DND-41 (cell line): ENCODE data around the gene WNT9B.
"Not testable (repeated sequence)": the region's sequence is repeated elsewhere in the genome, so short reads cannot be mapped to it uniquely, and the experiment has no call there.

Experiments used
- ATAC-seq: fragments of 200-7000 bp; cut with Tn5 transposase; 3 replicates; pipeline ENCODE4 v1.9.1; 2021; ENCODE audit warnings: low read depth; ENCODE audit not compliant: insufficient read depth
- DNase-seq: peaks from one replicate; pipeline ENCODE4 v3.0.0-alpha.2; 2020
- H2AFZ ChIP-seq: 2 replicates; pipeline ENCODE4 v1.6.0; 2012; ENCODE audit warnings: low read depth, low read length
- H3K27ac ChIP-seq: 2 replicates; pipeline ENCODE4 v1.5.1; 2012; ENCODE audit warnings: low read length, inconsistent platforms
- H3K27me3 ChIP-seq: fragments of 200-600 bp; sonication (generic); 2 replicates; pipeline ENCODE4 v1.6.0; 2012; ENCODE audit warnings: low read length, mild to moderate bottlenecking, inconsistent platforms; ENCODE audit not compliant: insufficient read depth, poor library complexity
- H3K36me3 ChIP-seq: 2 replicates; pipeline ENCODE4 v1.5.1; 2012; ENCODE audit warnings: low read length, inconsistent platforms; ENCODE audit not compliant: insufficient read depth
- H3K4me1 ChIP-seq: 2 replicates; pipeline ENCODE4 v1.5.1; 2012; ENCODE audit warnings: mild to moderate bottlenecking, low read length; ENCODE audit not compliant: insufficient read depth
- H3K4me2 ChIP-seq: 2 replicates; pipeline ENCODE4 v1.6.0; 2012; ENCODE audit warnings: mild to moderate bottlenecking, moderate library complexity, low read length, inconsistent platforms; ENCODE audit not compliant: insufficient read depth
- H3K4me3 ChIP-seq, 2 experiments: fragments of 200-600 bp in 1 of 2; shearing (Covaris generic) in 1 of 2; 2 replicates each; pipeline ENCODE4 v1.5.1; 2012 to 2016; ENCODE audit warnings: inconsistent platforms in 2 of 2, low read length in 2 of 2, mild to moderate bottlenecking in 2 of 2, low read depth in 1 of 2, moderate library complexity in 1 of 2
- H3K79me2 ChIP-seq: 2 replicates; pipeline ENCODE4 v1.6.0; 2012; ENCODE audit warnings: low read length, inconsistent platforms; ENCODE audit not compliant: insufficient read depth
- H3K9ac ChIP-seq: 2 replicates; pipeline ENCODE4 v1.6.0; 2012; ENCODE audit warnings: low read depth, mild to moderate bottlenecking, inconsistent platforms, low read length, moderate library complexity
- H3K9me3 ChIP-seq: 2 replicates; pipeline ENCODE4 v1.5.1; 2012; ENCODE audit warnings: low read length, moderate library complexity, mild to moderate bottlenecking, inconsistent platforms; ENCODE audit not compliant: insufficient read depth, severe bottlenecking
- H4K20me1 ChIP-seq: 2 replicates; pipeline ENCODE4 v1.6.0; 2012; ENCODE audit warnings: low read length; ENCODE audit not compliant: insufficient read depth
- CTCF ChIP-seq: IDR thresholded peaks from 2 replicates; pipeline ENCODE4 v1.5.1; 2012; ENCODE audit warnings: borderline replicate concordance, low read length, moderate library complexity, mild to moderate bottlenecking; ENCODE audit not compliant: poor library complexity, severe bottlenecking; ENCODE audit errors: extremely low read depth
- EZH2 ChIP-seq: IDR thresholded peaks from 3 replicates; pipeline ENCODE4 v1.6.1; 2012; ENCODE audit warnings: borderline replicate concordance, low read depth, mild to moderate bottlenecking, moderate library complexity, low read length, inconsistent platforms; ENCODE audit not compliant: severe bottlenecking

Gene WNT9B

GRCh38 chr17:46839211-46839610 lies 12.2 kb upstream of the WNT9B start:
- no peak overlapping the region for H3K9ac ChIP-seq
- 0 out of 2 replicates have a peak, but pooled peaks cover 6% of the 10 kb centered on the region for H3K4me1 ChIP-seq
- H3K36me3 ChIP-seq, result no peaks in the 10 kb centered on the region
- H4K20me1 ChIP-seq, result no peaks in the 10 kb centered on the region
- no peaks in the 10 kb centered on the region for H3K27me3 ChIP-seq
- no peak overlapping the region for H3K4me2 ChIP-seq
- H3K4me3 ChIP-seq, result no peak overlapping the region
- ATAC-seq (no peak), DNase-seq (no peak)
- H3K9me3 ChIP-seq, result peaks cover 6% of the 10 kb centered on the region
- H3K27ac ChIP-seq, result no peak overlapping the region
- no peak overlapping the region for H2AFZ ChIP-seq
- TF ChIP-seq EZH2 (no peak), CTCF (no peak)
- H3K79me2 ChIP-seq, result no peaks in the 10 kb centered on the region

- H3K4me2 ChIP-seq, H3K9ac ChIP-seq, H3K36me3 ChIP-seq, H4K20me1 ChIP-seq, H2AFZ ChIP-seq, H3K27ac ChIP-seq, H3K4me3 ChIP-seq, H3K4me1 ChIP-seq, H3K79me2 ChIP-seq, ATAC-seq, DNase-seq, H3K9me3 ChIP-seq, H3K27me3 ChIP-seq: not testable (repeated sequence)
Measured at GRCh38 chr17:46840596-46840995, 10.8 kb upstream of the WNT9B start.

- Histone ChIP-seq H2AFZ (no peak overlapping the region), H3K4me3 (no peak overlapping the region), H3K79me2 (no peaks in the 10 kb centered on the region), H3K27me3 (no peaks in the 10 kb centered on the region), H3K4me1 (no peaks in the 10 kb centered on the region), H3K9me3 (peaks cover 6% of the 10 kb centered on the region), H3K36me3 (no peaks in the 10 kb centered on the region), H3K9ac (no peak overlapping the region), H3K27ac (no peak overlapping the region), H4K20me1 (no peaks in the 10 kb centered on the region), H3K4me2 (no peak overlapping the region)
- DNase-seq (no peak), ATAC-seq (no peak)
- TF ChIP-seq CTCF, result no peak
- no peak for TF ChIP-seq EZH2
Measured at GRCh38 chr17:46841561-46842379, 9.6 kb upstream of the WNT9B start.

GRCh38 chr17:46842835-46843234 lies 8.5 kb upstream of the WNT9B start:
- H3K4me2 ChIP-seq, result no peak overlapping the region
- no peak overlapping the region for H3K27ac ChIP-seq
- no peaks in the 10 kb centered on the region for H4K20me1 ChIP-seq
- H3K27me3 ChIP-seq, result no peaks in the 10 kb centered on the region
- H3K36me3 ChIP-seq, result no peaks in the 10 kb centered on the region
- no peak overlapping the region for H3K4me3 ChIP-seq
- TF ChIP-seq CTCF, result peak; percentile 75
- no peak for TF ChIP-seq EZH2
- ATAC-seq (no peak), DNase-seq (peak; percentile 13)
- H3K4me1 ChIP-seq, result no peaks in the 10 kb centered on the region
- H2AFZ ChIP-seq, result no peak overlapping the region
- peaks cover 6% of the 10 kb centered on the region for H3K9me3 ChIP-seq
- H3K9ac ChIP-seq, result no peak overlapping the region
- no peaks in the 10 kb centered on the region for H3K79me2 ChIP-seq
